Activated CD4-positive, alpha-beta memory T cell treated with anti-CD3 and anti-CD28 coated beads for 36 hours (primary cell): ENCODE measurements around the gene ROR1. TPM values are rescaled to one million over a fixed set of nuclear protein-coding genes. Genes with fewer than 3 reads are reported as not detected.

Experiments used
- CTCF ChIA-PET: fragments of 350-600 bp; sonication (Branson Sonifier 250); formaldehyde crosslinking; loops from one replicate; lab custom pipeline; 2021; ENCODE audit warnings: antibody characterized with exemption, inconsistent platforms; lab: Charles Lee
- POLR2A ChIA-PET: fragments of 350-600 bp; sonication (Branson Sonifier 250); formaldehyde crosslinking; loops from one replicate; lab custom pipeline; 2021; ENCODE audit warnings: antibody characterized with exemption; lab: Charles Lee
- DNase-seq: peaks from one replicate; pipeline ENCODE4 v3.0.0-alpha.2; 2020
- H3K27ac Mint-ChIP-seq: one replicate; pipeline ENCODE4 v1.8.0; 2021; ENCODE audit warnings: mixed read lengths
- H3K27me3 Mint-ChIP-seq: one replicate; pipeline ENCODE4 v1.8.0; 2021; ENCODE audit warnings: mixed read lengths
- H3K36me3 Mint-ChIP-seq: one replicate; pipeline ENCODE4 v1.8.0; 2021; ENCODE audit warnings: mixed read lengths
- H3K4me1 Mint-ChIP-seq: one replicate; pipeline ENCODE4 v1.8.0; 2021; ENCODE audit warnings: low read depth, mixed read lengths
- H3K4me3 Mint-ChIP-seq: one replicate; pipeline ENCODE4 v1.8.0; 2021; ENCODE audit warnings: mild to moderate bottlenecking, mixed read lengths
- H3K9me3 Mint-ChIP-seq: one replicate; pipeline ENCODE4 v1.8.0; 2021; ENCODE audit warnings: mixed read lengths
- intact Hi-C: fragments of 100-400 bp; cut with micrococcal nuclease; formaldehyde crosslinking; loops from one replicate; pipeline ENCODE4 v1.15.1; 2023
- total RNA-seq, 2 experiments: library from RNA; stranded (reverse); gene quantifications; one replicate each; pipeline ENCODE4 v1.2.3, GENCODE V29; 2021

The ROR1 gene
- total RNA-seq, 2 experiments from 2014 or later = 0.10 to 0.12 TPM

DNA sequence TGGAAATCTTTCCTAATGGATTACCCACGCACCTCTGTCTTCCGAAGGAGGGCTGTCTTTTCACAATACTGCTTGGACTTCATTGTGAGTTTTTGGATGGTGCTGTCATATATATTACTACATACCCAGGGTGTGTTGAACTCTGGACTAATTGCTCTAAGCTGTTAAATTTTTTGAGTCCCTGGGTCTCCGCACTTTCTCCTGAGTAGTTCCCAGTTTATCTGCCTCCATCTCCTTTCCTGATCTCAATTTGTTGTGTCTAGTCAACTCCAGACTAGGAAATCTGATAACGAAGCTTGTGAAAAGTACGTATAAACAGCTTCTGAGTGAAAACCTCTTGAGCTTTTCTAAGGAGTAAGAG is 211.1 kb downstream of the ROR1 start:
- peaks cover 2% of the 10 kb centered on the region for H3K27me3 Mint-ChIP-seq
- H3K9me3 Mint-ChIP-seq = no peaks in the 10 kb centered on the region
- intact Hi-C loops = no loop called here
- POLR2A ChIA-PET = no interaction called here
- no peaks in the 10 kb centered on the region for H3K4me1 Mint-ChIP-seq
- no peak overlapping the region for H3K27ac Mint-ChIP-seq
- H3K36me3 Mint-ChIP-seq = no peaks in the 10 kb centered on the region
- no peak for DNase-seq
- H3K4me3 Mint-ChIP-seq = no peak overlapping the region
- CTCF ChIA-PET = no interaction called here

DNA sequence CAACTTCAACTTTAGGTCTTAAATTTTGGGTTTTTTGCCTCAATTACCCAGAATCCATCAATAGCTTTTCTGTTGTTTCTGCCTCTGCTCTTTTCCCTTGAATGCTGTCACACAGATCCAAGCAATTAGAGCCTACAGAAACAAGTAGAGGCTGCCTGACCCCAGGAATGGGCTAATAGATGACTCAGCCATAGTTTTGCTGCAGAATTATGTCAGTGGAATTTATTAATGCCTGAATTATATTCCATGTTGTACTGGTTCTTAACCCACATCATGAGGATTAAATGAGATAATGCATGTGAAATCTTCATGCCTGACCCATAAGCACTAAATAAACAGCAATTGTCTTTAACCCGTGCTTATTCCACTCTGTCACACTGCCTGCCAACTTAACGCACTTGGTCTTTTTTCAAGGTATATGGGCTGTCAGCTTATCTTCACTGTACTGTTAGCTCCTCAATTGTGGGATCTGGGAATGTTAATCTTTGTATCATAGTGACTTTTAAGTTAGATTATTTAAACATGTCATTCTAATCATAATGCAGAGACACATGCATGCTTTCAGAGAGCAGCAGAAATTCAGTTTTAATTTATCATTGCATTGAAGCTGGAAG is 213.3 kb downstream of the ROR1 start:
- peaks cover 2% of the 10 kb centered on the region for H3K27me3 Mint-ChIP-seq
- H3K4me1 Mint-ChIP-seq = no peaks in the 10 kb centered on the region
- ChIA-PET POLR2A (no interaction called here), CTCF (no interaction called here)
- intact Hi-C loops = no loop called here
- H3K36me3 Mint-ChIP-seq = no peaks in the 10 kb centered on the region
- no peaks in the 10 kb centered on the region for H3K9me3 Mint-ChIP-seq
- H3K4me3 Mint-ChIP-seq = no peak overlapping the region
- no peak for DNase-seq
- no peak overlapping the region for H3K27ac Mint-ChIP-seq

DNA sequence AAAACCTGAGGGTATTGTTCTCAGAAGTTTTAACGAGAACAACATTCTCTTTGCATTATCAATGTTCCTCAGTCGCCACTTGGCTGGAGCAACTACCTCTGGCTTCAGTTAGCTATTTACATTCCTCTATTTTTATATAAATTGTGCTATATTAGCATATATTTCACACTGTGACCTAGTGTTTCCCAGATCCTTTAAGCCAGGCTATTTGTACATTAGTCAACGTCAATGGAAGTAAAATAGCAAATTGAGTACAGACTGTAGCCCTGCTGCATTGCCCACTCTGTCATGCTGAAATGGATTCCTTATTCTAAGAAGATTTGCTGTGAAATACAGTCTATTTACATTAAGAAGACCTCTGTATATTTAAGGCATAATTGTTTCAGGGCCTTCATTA is 213.8 kb downstream of the ROR1 start:
- Mint-ChIP-seq H3K36me3 (no peaks in the 10 kb centered on the region), H3K9me3 (no peaks in the 10 kb centered on the region), H3K4me1 (no peaks in the 10 kb centered on the region), H3K27ac (no peak overlapping the region), H3K4me3 (no peak overlapping the region), H3K27me3 (peaks cover 2% of the 10 kb centered on the region)
- POLR2A ChIA-PET = no interaction called here
- DNase-seq = no peak
- intact Hi-C loops = no loop called here
- CTCF ChIA-PET = no interaction called here

DNA sequence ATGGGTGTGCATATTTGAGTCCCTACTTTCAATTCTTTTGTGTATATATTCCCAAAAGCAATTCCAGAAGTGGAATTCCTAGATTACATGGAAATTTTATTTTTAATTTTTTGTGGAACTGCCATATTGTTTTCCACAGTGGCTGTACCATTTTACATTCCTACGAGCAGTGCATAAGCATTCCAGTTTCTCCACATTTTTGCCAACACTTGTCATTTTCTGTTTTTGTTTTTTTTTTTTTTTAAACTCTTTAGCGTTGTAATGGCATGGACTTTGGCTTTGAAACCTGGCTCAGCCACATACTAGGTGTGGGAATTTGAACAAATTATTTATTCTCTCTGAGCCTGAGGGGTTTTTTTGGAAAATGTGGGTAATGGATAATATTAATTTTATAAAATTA is 215.1 kb downstream of the ROR1 start:
- no peak overlapping the region for H3K27ac Mint-ChIP-seq
- CTCF ChIA-PET = no interaction called here
- no peaks in the 10 kb centered on the region for H3K36me3 Mint-ChIP-seq
- DNase-seq = no peak
- POLR2A ChIA-PET = no interaction called here
- intact Hi-C loops = no loop called here
- H3K27me3 Mint-ChIP-seq = peaks cover 3% of the 10 kb centered on the region
- H3K4me1 Mint-ChIP-seq = no peaks in the 10 kb centered on the region
- H3K4me3 Mint-ChIP-seq = no peak overlapping the region
- no peaks in the 10 kb centered on the region for H3K9me3 Mint-ChIP-seq

DNA sequence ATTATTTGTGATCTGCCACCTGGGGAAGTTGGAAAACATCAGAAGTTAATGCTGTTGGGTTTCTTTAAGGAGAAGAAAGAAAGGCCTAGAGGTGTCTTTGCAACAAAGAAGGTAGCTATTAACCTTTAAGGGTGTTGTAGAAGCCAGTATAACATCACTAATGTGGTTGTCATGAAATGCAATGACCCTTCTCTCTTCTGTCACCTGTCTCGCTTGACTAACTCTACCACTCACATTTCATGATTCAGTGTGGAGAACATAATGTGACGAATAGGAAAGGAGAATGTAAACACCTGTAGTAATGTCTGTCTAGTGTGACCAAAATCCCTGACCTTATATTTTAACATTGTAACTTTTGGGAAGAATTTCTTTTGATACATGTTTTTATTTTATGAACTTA is 217.9 kb downstream of the ROR1 start:
- no peaks in the 10 kb centered on the region for H3K36me3 Mint-ChIP-seq
- no peak overlapping the region for H3K27ac Mint-ChIP-seq
- CTCF ChIA-PET = interaction anchor here (0.6 kb wide), 1 partner anchor 625 kb away, joined by 3 read pairs; no protein-coding TSS in a partner anchor
- intact Hi-C loops = no loop called here
- POLR2A ChIA-PET = no interaction called here
- peaks cover 3% of the 10 kb centered on the region for H3K27me3 Mint-ChIP-seq
- H3K4me1 Mint-ChIP-seq = no peaks in the 10 kb centered on the region
- H3K9me3 Mint-ChIP-seq = no peaks in the 10 kb centered on the region
- DNase-seq = no peak
- no peak overlapping the region for H3K4me3 Mint-ChIP-seq

DNA sequence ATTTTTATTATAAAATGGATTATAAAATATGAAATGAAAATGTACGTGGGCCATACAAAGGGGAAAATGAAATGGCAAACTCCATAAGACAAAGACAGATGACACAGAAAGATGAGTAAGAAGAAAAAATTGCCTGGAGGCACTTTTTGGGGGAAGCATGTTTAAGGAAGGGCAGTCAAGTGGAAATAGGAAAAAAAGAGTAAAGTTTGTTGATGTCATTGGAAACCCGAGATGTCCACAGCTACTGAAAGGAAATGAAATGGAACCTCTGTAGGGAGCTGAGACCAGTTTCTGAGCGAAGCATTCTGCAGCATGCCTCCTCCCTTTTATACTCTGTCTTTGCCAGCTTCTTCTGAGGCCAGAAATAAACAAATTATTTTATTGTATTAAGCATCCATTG is 226.2 kb downstream of the ROR1 start:
- ChIA-PET CTCF (no interaction called here), POLR2A (no interaction called here)
- H3K27me3 Mint-ChIP-seq = peaks cover 8% of the 10 kb centered on the region
- no peaks in the 10 kb centered on the region for H3K4me1 Mint-ChIP-seq
- H3K36me3 Mint-ChIP-seq = no peaks in the 10 kb centered on the region
- H3K4me3 Mint-ChIP-seq = no peak overlapping the region
- H3K9me3 Mint-ChIP-seq = no peaks in the 10 kb centered on the region
- intact Hi-C loops = no loop called here
- no peak overlapping the region for H3K27ac Mint-ChIP-seq
- DNase-seq = no peak

DNA sequence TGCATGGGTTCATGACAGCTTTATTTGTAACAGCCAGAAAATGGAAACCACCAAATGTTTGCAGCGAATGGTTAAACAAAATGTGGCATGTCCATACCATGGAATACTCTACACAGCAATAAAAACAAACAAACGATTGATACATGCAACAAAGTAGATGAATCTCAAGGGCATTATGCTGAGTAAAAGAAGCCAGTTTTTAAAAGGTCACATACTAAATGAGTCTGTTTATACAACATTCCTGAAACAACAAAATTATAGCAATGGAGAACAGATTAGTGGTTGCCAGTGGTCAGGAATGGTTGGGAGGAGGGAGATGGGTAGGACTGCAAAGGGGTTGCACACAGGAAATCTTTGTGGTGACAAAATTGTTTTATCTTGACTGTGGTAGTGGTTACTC is 227.2 kb downstream of the ROR1 start:
- Mint-ChIP-seq H3K36me3 (no peaks in the 10 kb centered on the region), H3K4me3 (no peak overlapping the region), H3K27ac (no peak overlapping the region), H3K4me1 (no peaks in the 10 kb centered on the region), H3K27me3 (peaks cover 8% of the 10 kb centered on the region), H3K9me3 (no peaks in the 10 kb centered on the region)
- no peak for DNase-seq
- intact Hi-C loops = loop anchor here (1.0 kb wide), 1 partner anchor 39 kb away; no protein-coding TSS in a partner anchor
- ChIA-PET CTCF (no interaction called here), POLR2A (no interaction called here)

DNA sequence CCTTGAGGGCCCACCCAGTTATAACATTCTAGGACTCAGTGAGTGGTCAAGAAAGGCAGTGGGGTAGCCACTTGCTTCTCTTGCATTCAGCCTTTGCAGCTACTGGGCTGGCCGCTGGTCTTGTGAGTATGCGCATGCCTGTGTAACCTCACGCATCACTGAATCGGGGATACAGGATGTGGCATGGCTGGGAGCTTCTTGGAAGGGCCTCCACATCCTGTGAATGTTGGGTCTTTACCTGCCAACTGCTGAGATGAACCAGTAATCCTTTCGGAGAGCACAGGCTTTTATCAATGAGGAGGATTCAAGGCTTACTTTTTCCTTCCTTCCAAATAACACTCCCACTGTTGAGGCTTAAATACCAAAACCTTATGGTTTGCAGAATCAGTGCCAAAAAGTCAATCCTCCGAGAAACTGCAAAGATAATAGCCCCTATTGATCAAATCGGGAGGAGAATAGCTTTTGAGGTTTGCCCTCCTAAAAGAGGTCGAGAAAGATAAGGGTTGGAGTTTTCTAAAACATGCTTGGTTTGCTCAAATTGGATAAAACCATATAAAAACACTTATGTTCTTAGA is 230.7 kb downstream of the ROR1 start:
- no peak for DNase-seq
- no peak overlapping the region for H3K27ac Mint-ChIP-seq
- no peak overlapping the region for H3K4me3 Mint-ChIP-seq
- peaks cover 4% of the 10 kb centered on the region for H3K27me3 Mint-ChIP-seq
- H3K36me3 Mint-ChIP-seq = no peaks in the 10 kb centered on the region
- intact Hi-C loops = no loop called here
- ChIA-PET POLR2A (no interaction called here), CTCF (no interaction called here)
- no peaks in the 10 kb centered on the region for H3K9me3 Mint-ChIP-seq
- H3K4me1 Mint-ChIP-seq = peaks cover 3% of the 10 kb centered on the region

DNA sequence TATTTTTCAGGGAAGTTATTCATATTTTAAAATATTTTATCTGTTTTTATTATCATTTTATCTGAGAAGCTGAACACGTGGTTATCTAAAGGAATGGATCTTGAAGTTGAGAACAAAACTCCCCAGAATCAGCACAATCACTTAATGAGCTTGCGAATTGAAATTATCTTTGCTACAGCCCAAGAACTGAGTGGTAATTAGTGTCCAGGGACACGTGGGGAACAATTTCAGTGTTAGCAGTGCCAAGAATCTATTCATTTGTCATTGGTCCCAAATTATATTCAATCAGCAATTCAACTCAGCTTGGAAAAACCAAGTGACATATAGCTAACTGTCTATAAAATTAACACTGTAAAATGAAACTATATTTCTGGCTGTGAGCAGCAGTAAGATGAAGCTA is 232.0 kb downstream of the ROR1 start:
- H3K4me3 Mint-ChIP-seq = no peak overlapping the region
- H3K27ac Mint-ChIP-seq = no peak overlapping the region
- H3K9me3 Mint-ChIP-seq = no peaks in the 10 kb centered on the region
- peaks cover 3% of the 10 kb centered on the region for H3K4me1 Mint-ChIP-seq
- no peak for DNase-seq
- peaks cover 4% of the 10 kb centered on the region for H3K27me3 Mint-ChIP-seq
- H3K36me3 Mint-ChIP-seq = no peaks in the 10 kb centered on the region
- ChIA-PET CTCF (no interaction called here), POLR2A (no interaction called here)
- intact Hi-C loops = no loop called here

DNA sequence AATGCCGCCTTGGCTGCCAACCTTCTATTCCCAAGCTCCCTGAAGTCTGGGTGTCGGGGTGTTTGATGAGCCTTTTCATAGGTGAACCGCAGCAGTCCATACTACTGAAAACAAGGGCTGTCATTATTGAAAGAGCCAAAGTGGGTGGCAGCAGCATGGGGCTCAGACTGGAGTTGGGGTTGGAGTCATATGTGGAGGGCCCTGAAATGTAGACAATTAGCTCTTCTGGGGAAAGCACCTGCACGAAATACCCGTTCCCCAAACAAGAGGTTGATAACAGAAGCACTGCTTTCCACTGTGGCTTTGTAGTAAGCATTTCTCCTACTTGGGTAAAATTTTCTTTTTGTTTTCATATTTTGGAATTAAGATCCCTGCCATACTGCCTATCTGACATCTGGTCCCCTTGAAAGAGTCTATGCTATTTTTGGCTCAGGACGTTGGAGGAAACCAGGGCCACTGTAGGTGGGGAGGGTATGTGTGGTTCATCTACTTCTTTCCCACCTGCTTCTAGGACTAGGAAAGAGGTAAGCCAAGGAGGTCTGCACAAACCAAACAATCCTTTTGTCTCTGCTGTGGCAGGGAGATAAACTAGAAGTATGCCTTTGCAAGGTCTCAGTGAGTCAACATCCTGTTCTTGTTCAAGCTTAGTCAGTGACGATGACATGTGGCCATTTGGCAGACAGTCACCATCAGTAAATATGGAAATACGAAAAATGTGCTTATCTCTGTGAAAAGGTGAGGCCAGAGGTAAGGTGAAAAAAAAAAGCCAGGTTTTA is 232.6 kb downstream of the ROR1 start:
- peak; percentile 9 for DNase-seq
- H3K4me3 Mint-ChIP-seq = no peak overlapping the region
- no peaks in the 10 kb centered on the region for H3K9me3 Mint-ChIP-seq
- H3K27ac Mint-ChIP-seq = no peak overlapping the region
- H3K36me3 Mint-ChIP-seq = no peaks in the 10 kb centered on the region
- peaks cover 3% of the 10 kb centered on the region for H3K4me1 Mint-ChIP-seq
- ChIA-PET CTCF (no interaction called here), POLR2A (no interaction called here)
- intact Hi-C loops = no loop called here
- peaks cover 4% of the 10 kb centered on the region for H3K27me3 Mint-ChIP-seq

DNA sequence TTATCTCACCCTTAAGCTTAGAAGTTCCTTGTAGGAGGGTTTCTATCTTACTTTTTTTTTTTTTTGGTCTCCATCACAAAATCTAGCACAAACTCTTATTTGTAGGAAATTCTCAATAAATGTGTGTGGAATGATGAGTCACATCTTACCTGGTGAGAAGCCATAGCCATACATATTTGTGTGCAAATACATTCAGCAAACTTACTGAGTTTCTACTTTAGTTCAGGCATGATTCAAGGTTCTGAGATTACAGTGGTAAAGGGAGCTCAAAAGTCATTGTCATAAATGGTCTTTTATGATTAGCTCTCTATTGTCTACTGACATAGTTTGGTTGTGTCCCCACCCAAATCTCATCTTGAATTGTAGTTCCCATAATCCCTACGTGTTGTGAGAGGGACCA is 236.5 kb downstream of the ROR1 start:
- H3K27ac Mint-ChIP-seq = no peak overlapping the region
- H3K4me3 Mint-ChIP-seq = no peak overlapping the region
- no peak for DNase-seq
- H3K27me3 Mint-ChIP-seq = no peaks in the 10 kb centered on the region
- peaks cover 3% of the 10 kb centered on the region for H3K4me1 Mint-ChIP-seq
- intact Hi-C loops = no loop called here
- H3K36me3 Mint-ChIP-seq = no peaks in the 10 kb centered on the region
- no peaks in the 10 kb centered on the region for H3K9me3 Mint-ChIP-seq
- ChIA-PET POLR2A (no interaction called here), CTCF (no interaction called here)

DNA sequence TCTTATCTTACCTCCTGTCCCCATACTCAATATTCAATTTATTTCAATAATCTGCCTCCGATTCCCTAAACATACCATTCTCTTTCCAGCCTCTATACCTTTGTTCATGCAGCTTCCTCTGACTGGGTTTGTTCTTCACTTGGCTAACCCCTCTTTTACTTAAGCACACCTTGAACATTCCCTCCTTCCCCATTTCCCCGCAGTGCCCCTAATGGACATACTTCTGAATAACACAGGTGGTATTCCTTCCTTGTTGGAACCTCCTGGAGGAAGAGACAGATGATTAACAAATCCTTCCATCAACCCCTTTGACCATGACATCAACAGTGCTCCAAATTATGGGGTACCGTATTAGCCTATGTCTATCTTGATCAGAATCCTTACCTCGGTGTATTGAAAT is 239.6 kb downstream of the ROR1 start:
- ChIA-PET CTCF (interaction anchor here (0.6 kb wide), 1 partner anchor 78 kb away, joined by 3 read pairs; no protein-coding TSS in a partner anchor), POLR2A (no interaction called here)
- DNase-seq = no peak
- Mint-ChIP-seq H3K4me1 (peaks cover 3% of the 10 kb centered on the region), H3K36me3 (no peaks in the 10 kb centered on the region), H3K27me3 (no peaks in the 10 kb centered on the region), H3K4me3 (no peak overlapping the region), H3K9me3 (no peaks in the 10 kb centered on the region), H3K27ac (no peak overlapping the region)
- intact Hi-C loops = no loop called here
